A673 (cell line): Measurements from ENCODE around the gene STX18.

Source experiments
- EZH2 ChIP-seq: fragments of 200-600 bp; sonication (generic); IDR thresholded peaks from 2 replicates; pipeline ENCODE4 v1.6.1; 2017; ENCODE audit warnings: borderline replicate concordance, low read depth, mild to moderate bottlenecking, mixed read lengths, antibody characterized with exemption, low read length; ENCODE audit not compliant: poor library complexity, severe bottlenecking
- TF ChIP-seq, protein P1 (sequence below): fragments of 300-800, 200-600 bp; sonication (generic); conservative IDR thresholded peaks from 2 replicates; pipeline ENCODE4 v1.5.1; 2017; ENCODE audit warnings: low read depth, mild to moderate bottlenecking, antibody characterized with exemption, low read length, moderate library complexity, mixed read lengths

- no peak for TF ChIP-seq EZH2
- TF ChIP-seq, protein P1, sequence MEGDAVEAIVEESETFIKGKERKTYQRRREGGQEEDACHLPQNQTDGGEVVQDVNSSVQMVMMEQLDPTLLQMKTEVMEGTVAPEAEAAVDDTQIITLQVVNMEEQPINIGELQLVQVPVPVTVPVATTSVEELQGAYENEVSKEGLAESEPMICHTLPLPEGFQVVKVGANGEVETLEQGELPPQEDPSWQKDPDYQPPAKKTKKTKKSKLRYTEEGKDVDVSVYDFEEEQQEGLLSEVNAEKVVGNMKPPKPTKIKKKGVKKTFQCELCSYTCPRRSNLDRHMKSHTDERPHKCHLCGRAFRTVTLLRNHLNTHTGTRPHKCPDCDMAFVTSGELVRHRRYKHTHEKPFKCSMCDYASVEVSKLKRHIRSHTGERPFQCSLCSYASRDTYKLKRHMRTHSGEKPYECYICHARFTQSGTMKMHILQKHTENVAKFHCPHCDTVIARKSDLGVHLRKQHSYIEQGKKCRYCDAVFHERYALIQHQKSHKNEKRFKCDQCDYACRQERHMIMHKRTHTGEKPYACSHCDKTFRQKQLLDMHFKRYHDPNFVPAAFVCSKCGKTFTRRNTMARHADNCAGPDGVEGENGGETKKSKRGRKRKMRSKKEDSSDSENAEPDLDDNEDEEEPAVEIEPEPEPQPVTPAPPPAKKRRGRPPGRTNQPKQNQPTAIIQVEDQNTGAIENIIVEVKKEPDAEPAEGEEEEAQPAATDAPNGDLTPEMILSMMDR = no peak
Measured at GRCh38 chr4:4494882-4495281, 47.0 kb downstream of the STX18 start.
